Smooth muscle cell of trachea (primary cell): Measurements from ENCODE around the gene SLC9B2. TPM values are rescaled to one million over a fixed set of nuclear protein-coding genes. Genes with fewer than 3 reads are reported as not detected.

Experiments used
- total RNA-seq: library from RNA; depleted of rRNA; stranded (reverse); fragments of >200 nt; gene quantifications from 2 replicates; pipeline ENCODE4 v1.2.1, GENCODE V29; 2014

The SLC9B2 gene, protein sequence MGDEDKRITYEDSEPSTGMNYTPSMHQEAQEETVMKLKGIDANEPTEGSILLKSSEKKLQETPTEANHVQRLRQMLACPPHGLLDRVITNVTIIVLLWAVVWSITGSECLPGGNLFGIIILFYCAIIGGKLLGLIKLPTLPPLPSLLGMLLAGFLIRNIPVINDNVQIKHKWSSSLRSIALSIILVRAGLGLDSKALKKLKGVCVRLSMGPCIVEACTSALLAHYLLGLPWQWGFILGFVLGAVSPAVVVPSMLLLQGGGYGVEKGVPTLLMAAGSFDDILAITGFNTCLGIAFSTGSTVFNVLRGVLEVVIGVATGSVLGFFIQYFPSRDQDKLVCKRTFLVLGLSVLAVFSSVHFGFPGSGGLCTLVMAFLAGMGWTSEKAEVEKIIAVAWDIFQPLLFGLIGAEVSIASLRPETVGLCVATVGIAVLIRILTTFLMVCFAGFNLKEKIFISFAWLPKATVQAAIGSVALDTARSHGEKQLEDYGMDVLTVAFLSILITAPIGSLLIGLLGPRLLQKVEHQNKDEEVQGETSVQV
- total RNA-seq: 14.1 and 15.2 TPM in 2 replicates

DNA sequence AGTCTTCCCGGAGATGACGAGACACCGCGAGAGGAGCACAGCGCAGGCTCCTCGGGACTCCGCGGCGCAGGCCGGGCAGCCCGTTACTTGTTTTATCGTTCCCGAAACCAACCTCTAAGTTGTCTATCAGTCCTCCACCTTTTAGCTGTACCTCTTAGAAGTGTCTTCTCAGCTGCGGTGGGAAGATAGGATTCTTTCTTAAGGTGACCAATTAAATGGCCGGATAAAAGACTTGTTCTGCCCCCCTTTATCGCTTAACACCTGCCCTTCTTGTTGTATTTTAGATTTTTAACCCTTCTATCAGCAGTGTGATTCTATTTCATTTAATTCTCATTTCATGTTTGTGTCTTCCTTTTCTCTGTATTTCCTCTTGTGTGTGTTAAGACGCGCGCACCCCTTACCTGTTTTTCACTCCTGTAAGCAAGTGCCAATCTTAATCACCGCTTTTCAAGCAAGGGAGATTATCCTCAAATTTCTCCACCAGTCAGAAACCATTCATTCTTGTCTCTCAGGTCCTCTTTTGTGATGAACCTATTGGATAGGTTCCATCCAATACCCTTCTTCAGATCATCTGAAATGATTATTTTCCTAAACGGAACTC lies at the start of gene SLC9B2:
SLC9B2 (minus strand) TSS at position 15 of the 601 bp plus-strand sequence. CDS start 9,211 bp downstream, outside the sequence.

DNA sequence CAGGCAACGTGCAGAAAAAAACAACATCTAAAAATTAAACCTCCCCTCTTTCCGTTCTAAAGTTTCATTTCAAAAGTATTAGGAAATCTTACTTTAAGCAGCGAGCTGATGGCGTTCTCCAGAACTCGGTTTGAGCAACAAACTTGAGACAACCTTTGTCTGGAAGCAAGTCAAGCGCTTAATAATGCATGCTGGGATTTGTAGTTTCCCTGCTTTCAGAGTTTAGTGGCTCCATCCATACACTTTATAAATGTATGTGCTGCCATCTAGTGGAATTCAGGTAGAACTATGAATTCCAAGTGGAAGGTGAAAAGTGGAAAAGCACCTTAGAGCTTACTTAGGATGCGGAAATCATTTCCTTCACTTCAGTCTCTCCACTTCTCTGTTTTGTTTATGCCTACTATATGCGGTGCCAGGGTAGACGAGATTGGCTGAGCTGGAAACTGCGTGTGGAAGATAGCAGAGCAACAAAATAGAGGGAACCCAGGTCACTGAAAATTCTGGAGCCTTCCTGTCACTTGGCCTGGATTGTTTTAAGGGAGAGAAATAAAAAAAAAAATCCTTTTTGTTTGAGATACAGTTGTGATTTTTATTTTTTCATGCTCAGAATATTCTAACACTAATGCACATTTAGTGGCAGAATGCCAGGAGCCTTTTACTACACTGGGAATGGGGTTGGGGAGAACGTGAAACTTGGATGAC lies 23.3 kb upstream of the SLC9B2 start, which contains the start of gene BDH2:
BDH2 (minus strand) TSS at position 144 of the 702 bp plus-strand sequence. CDS start 3,580 bp downstream, outside the sequence.

DNA sequence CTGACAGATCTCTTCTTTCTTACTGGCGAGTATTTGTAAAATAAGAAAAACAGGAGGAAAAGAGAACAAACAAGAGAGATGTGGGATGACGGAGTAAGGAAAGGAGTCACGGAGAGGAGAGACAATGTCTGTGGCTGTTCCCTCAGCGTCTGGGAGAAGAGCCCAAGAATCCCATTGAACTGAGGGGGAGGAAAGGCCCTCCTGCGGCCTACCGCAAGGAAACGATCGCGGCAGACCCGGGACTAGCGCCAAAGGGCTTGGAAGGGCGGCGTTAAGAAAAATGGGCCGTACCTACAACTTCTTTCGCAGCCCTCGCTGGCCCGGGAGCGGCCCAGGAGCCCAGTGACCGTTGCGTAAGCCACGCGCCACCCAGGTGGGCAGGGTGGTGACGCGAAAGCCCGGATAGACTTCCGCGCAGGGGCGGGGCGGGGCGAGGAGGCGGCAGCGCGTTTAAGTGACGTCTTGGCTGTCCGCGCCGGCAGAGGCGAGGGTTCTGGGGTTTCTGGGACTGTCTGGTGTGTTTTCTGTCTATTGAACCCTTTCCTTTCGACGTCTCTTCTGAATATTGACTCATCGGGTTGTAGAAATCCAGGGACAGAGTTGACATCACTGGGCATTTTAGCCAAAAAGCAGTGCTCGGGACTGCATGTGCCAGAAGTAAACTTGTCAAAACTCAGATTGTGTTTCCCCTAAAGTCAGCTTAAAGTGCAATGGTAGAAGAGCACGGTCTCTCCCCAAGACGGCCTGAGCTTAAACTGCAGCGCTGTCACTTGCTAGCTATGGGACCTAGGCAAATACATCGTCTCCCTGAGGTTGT lies 57.0 kb downstream of the SLC9B2 start, which contains the start of gene SLC9B1:
SLC9B1 (minus strand) TSS at position 398 of the 817 bp plus-strand sequence. CDS start 27,994 bp downstream, outside the sequence.

Other genes with a start within 250 kb of the SLC9B2 start
- 343 and 454 TPM in 2 replicates for gene UBE2D3, start 249.2 kb downstream of the SLC9B2 start, total RNA-seq
- gene CISD2, start 207.8 kb downstream of the SLC9B2 start, total RNA-seq: 20.5 and 26.8 TPM in 2 replicates
- 1.6 and 1.7 TPM in 2 replicates for gene SLC9B1, start 57.1 kb downstream of the SLC9B2 start, total RNA-seq
- gene BDH2, start 23.1 kb upstream of the SLC9B2 start, total RNA-seq: 54.4 and 73.6 TPM in 2 replicates
- 1.7 and 31.0 TPM in 2 replicates for gene CENPE, start 121.6 kb upstream of the SLC9B2 start, total RNA-seq